Epidermal melanocyte (primary cell): Measurements from ENCODE around the gene IMPA2.
"Not testable (repeated sequence)": the region's sequence is repeated elsewhere in the genome, so short reads cannot be mapped to it uniquely, and the experiment has no call there.

Source experiments
- DNase-seq: peaks from one replicate; pipeline ENCODE4 v3.0.0; 2011; ENCODE audit warnings: low spot score; ENCODE audit not compliant: insufficient read length

Gene IMPA2

DNA sequence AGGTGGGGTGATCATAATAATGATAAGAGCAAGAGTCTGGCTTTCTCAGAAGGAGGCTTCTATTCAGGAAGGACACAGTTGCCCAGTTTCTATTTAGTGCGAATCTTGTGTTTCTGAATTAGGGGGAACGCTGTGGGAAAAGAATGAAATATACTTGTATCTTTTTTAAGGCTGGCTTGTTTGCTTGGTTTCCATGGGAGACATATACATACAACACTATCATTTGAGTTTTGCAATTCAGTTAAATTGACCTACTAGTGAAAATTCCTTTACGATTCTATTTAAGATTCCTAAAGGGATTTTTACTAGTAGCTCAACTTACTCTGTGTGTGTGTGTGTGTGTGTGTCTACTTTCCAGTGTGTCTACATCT is 87.6 kb downstream of the IMPA2 start:
- no peak for DNase-seq

DNA sequence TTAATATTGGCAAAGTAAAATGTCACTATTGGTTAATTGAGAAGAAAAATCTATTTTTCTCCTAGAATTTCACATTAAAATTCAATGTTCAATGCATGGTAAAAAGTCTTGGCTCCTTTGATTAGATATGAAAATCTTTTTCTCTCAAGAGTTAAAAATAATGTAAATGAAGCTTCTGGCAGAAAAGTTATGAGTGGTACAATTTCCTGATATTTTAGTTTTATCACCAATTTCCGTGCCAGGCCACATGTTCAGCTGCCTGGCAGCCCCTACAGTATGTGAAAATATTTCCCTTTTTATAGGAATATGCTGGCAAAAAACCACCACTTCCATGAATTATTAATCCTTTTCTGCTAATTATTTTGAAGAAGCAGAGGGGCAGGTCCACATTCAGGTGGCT is 89.8 kb downstream of the IMPA2 start:
- DNase-seq, result not testable (repeated sequence)

DNA sequence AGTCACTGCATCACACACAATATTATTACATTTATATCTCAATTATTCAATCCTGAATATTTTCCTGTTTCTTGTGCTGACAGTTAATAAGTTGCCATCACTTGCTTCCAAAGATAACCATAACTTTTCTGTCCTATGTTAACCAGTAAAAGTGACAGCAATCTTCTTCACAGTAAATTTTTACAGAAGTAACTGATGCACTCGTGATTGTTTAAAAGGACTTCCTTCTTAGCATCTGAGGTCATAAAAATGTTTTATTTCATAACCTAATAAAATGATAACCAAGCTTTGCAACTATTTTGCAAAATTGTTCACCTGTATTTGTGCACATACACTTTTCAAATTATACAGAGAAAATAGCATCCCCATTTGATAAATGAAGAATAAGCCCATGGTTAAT is 91.7 kb downstream of the IMPA2 start:
- no peak for DNase-seq

DNA sequence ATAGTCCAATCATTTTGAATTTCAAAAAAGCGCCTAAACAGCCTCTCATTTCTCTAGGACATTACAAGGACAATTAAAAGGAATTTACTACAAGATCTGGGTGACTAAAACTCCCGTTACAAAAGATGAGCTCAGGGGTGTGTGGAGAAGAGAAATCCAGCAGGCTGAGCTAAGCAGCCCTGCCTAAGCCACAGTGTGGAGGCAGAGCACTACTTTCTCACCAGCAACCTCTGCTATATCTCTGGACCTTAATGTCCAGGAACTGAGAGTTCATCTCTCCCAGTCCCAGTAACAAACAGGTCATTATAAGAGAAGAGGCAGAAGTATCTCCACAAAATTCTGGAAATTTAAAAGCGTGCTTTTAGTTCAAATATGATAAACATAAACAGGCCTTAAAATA is 93.4 kb downstream of the IMPA2 start:
- DNase-seq, result no peak

DNA sequence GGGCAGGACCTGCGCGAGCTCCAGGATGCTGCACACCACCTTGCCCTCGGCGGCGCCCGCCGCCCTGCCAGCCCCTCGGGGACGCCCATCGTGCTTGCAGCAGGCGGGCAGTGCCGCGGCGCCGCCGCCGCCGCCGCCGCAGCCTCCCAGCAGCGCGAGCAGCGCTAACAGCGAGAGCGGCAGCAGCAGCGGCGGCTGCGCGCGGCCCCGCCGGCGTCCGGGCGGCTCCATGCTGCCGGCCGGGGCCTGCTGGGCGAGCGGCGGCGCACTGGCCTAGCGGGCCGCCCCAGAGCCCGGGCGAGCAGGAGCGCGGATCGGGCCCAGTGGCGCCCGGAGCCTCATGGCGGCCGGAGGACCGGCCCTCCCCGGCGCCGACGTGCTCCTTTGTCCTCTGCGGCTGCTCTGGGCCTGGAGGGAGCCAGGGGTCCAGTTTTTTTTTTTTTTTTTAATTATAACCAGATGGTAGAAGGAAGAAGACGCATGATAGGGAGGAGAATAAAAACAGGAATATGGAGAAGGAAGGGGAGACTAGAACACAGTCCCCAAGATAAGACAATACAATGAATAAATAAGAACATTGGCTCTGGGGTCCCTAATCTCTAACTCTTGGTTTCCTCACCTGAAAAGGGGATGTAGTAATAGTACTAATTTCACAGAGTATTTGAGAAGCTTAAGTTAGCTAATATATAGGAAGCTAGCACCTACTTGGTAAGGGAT is 95.3 kb downstream of the IMPA2 start:
- peak; percentile 45 for DNase-seq

DNA sequence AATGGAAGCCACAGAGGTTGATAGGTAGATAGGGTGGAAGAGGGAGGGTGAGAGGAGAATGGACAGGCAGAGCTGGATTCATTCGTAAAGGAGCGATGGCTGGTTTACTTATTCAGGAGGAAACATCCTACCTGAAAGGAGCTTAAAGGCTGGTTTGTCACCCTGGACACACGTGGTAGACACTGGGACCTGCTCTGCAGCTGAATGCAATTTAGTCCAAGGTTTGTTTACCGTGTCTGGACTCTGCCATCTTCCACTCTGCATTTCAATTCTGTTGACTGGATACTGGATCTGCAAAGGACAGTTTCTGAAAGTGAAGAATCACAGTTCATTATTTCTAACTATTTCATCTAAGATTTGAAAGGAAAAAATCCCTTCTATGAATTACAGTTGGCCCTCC is 96.7 kb downstream of the IMPA2 start:
- not testable (repeated sequence) for DNase-seq

DNA sequence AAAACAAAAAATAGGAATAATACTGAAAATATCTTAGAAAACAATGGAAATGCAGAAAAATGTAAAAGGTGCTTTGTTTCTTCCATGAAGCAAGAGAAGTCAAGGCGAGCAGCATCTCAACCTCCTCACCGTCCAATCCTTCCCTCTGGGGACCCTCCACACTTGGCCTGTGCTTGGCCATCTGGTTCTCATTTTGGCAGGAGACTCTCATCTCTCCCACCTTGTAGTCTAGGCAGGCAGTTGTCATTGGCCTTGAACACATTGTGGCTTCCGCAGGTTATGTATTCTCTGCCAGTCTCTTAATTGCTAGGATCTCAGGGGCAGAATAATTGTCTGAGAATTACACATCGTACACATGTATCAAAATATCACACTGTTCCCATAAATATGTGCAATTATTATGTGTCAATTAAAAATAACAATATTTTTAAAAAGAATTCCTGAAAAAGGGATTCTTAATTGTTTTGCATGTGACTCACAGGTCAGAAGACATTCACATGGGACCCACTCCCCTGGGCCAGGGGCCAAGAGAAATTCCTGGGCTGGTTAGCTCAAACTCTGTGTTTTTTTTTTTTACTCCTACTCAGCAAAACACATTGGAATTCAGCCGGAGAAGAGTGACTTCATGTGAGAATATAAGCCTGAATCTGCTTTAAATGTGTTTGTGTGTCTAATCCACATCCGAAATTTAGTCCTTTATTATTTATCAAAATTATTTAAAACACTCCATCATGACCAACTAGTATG is 98.4 kb downstream of the IMPA2 start:
- DNase-seq, result no peak
